NB4 (cell line): Measurements from ENCODE around the gene ZP1.

Experiments
- DNase-seq: peaks from one replicate; pipeline ENCODE4 v3.0.0; 2010; ENCODE audit warnings: low read depth
- H3K4me3 ChIP-seq: one replicate; pipeline ENCODE4 v1.5.1; 2011; ENCODE audit warnings: mild to moderate bottlenecking, low read depth, low read length, moderate library complexity
- CTCF ChIP-seq: IDR thresholded peaks from one replicate; pipeline ENCODE4 v1.5.1; 2012; ENCODE audit warnings: low read depth, low read length
- MAX ChIP-seq: IDR thresholded peaks from 2 replicates; pipeline ENCODE4 v1.6.1; 2011; ENCODE audit warnings: low read depth, low read length
- MYC ChIP-seq: IDR thresholded peaks from 2 replicates; pipeline ENCODE4 v1.6.1; 2011; ENCODE audit warnings: low read depth, low read length
- POLR2A ChIP-seq: IDR thresholded peaks from 2 replicates; pipeline ENCODE4 v1.6.1; 2011; ENCODE audit warnings: mild to moderate bottlenecking; ENCODE audit not compliant: insufficient read length; ENCODE audit errors: extremely low read depth

Gene ZP1

GRCh38 chr11:60919320-60919719 is 52.0 kb downstream of the ZP1 start:
- no peak overlapping the region for H3K4me3 ChIP-seq
- DNase-seq, result peak; percentile 61
- TF ChIP-seq CTCF, result no peak
- no peak for TF ChIP-seq MAX
- TF ChIP-seq POLR2A, result no peak
- no peak for TF ChIP-seq MYC

GRCh38 chr11:60919956-60920355 is 52.6 kb downstream of the ZP1 start:
- H3K4me3 ChIP-seq, result no peak overlapping the region
- DNase-seq, result no peak
- TF ChIP-seq POLR2A (no peak), MYC (no peak), CTCF (no peak), MAX (no peak)

DNA sequence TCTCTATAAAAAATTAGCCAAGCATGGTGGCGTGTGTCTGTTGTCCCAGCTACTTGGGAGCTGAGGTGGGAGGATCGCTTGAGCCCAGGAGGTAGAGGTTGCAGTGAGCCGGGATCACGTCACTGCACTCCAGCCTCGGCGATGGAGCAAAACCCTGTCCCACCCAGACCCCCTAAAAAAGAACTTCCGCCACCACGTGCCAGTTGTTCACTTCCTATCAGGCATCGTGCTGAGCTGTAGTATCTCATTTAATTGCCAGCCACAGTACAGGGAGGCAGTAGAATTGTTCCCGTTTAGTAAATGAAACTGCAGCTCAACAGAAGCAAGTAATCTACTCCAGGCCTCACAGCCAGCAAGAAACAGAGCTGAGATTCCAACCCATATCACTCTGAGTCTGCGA is 53.9 kb downstream of the ZP1 start:
- no peak for TF ChIP-seq MAX
- TF ChIP-seq CTCF, result no peak
- no peak for TF ChIP-seq POLR2A
- TF ChIP-seq MYC, result no peak
- no peak overlapping the region for H3K4me3 ChIP-seq
- no peak for DNase-seq

DNA sequence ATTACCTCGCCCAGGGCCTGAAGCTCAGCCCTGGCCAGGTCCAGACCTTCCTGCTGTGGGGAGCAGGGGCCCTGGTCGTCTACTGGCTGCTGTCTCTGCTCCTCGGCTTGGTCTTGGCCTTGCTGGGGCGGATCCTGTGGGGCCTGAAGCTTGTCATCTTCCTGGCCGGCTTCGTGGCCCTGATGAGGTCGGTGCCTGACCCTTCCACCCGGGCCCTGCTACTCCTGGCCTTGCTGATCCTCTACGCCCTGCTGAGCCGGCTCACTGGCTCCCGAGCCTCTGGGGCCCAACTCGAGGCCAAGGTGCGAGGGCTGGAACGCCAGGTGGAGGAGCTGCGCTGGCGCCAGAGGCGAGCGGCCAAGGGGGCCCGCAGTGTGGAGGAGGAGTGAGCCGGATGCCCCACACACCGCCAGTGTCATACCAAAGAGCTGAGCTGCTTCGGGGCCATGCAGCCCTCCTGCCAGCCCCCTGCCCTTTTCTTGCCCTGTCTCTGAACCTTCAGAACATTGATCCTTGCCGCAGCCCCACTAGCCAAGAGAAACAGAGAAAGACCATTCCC is 54.5 kb downstream of the ZP1 start:
- H3K4me3 ChIP-seq, result no peak overlapping the region
- DNase-seq, result no peak
- TF ChIP-seq MAX (no peak), POLR2A (no peak), CTCF (no peak), MYC (no peak)

GRCh38 chr11:60922906-60923305 is 55.6 kb downstream of the ZP1 start:
- TF ChIP-seq POLR2A, result no peak
- no peak for TF ChIP-seq CTCF
- no peak for TF ChIP-seq MYC
- TF ChIP-seq MAX, result no peak
- no peak overlapping the region for H3K4me3 ChIP-seq
- DNase-seq, result no peak
